Activated CD8-positive, alpha-beta T cell treated with anti-CD3 and anti-CD28 coated beads, Interleukin-2, amount 10 ng/mL, durations not matched to agents 7 days and 5 days (primary cell): ENCODE measurements around the gene CLDN5. TPM values are rescaled to one million over a fixed set of nuclear protein-coding genes. Genes with fewer than 3 reads are reported as not detected.

ENCODE experiments used
- ATAC-seq: fragments of 150-1000 bp; cut with Tn5 transposase; one replicate; pipeline ENCODE4 v1.10.0; 2021; ENCODE audit warnings: moderate library complexity
- CTCF ChIA-PET: fragments of 350-600 bp; sonication (Branson Sonifier 250); formaldehyde crosslinking; loops from one replicate; lab custom pipeline; 2021; ENCODE audit warnings: antibody characterized with exemption; lab: Charles Lee
- POLR2A ChIA-PET: fragments of 350-600 bp; sonication (Branson Sonifier 250); formaldehyde crosslinking; loops from one replicate; lab custom pipeline; 2021; ENCODE audit warnings: antibody characterized with exemption; lab: Charles Lee
- DNase-seq: peaks from one replicate; pipeline ENCODE4 v3.0.0-alpha.2; 2020
- H3K27ac Mint-ChIP-seq: one replicate; pipeline ENCODE4 v1.8.0; 2021; ENCODE audit warnings: mild to moderate bottlenecking, mixed read lengths
- H3K27me3 Mint-ChIP-seq: one replicate; pipeline ENCODE4 v1.8.0; 2021; ENCODE audit warnings: low read depth, mixed read lengths
- H3K36me3 Mint-ChIP-seq: one replicate; pipeline ENCODE4 v1.8.0; 2021; ENCODE audit warnings: low read depth, mixed read lengths
- H3K4me1 Mint-ChIP-seq: one replicate; pipeline ENCODE4 v1.8.0; 2021; ENCODE audit warnings: low read depth, mixed read lengths
- H3K4me3 Mint-ChIP-seq: one replicate; pipeline ENCODE4 v1.8.0; 2021; ENCODE audit warnings: mild to moderate bottlenecking, mixed read lengths
- H3K9me3 Mint-ChIP-seq: one replicate; pipeline ENCODE4 v1.8.0; 2022; ENCODE audit warnings: mixed read lengths; ENCODE audit not compliant: insufficient read depth
- total RNA-seq, 2 experiments: library from RNA; stranded (reverse); gene quantifications; one replicate each; pipeline ENCODE4 v1.2.3, GENCODE V29; 2021

The CLDN5 gene
- total RNA-seq, 2 experiments from 2014 or later: not detected

DNA sequence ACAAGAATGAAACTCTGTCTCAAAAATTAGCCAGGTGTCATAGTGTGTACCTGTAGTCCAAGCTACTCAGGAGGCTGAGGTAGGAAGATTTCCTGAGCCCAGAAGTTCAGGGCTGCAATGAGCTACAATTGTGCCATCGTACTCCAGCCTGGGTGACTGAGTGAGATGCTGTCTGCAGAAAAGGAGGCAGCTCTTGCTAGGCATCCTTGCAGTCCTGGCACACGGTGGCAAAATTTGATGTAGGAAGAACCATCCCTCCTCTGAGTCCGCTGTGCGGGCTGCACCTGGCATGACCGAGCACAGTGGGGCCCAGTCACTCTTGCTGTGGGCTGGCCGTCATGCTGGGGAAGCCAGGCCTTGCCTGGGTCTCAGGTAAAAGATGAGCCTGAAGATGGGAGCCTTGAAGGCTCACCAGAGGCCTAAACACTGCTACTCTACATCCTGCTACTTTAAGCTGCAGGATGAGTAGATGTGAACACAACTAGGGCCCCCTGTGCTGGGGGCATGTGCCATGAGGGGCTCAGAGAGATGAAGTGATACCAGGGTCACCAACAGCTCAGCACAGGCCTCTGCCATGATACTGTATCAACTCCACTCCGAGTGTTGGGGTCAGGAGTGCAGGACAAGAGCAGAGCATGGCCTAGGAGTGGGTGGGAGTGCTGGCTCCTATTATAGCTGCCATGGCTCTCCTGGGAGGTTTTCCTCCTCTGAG, 25.9 kb downstream of the CLDN5 start:
- CTCF ChIA-PET: interaction anchor here (2.1 kb wide), 1 partner anchor 132 kb away, joined by 8 read pairs; no protein-coding TSS in a partner anchor

DNA sequence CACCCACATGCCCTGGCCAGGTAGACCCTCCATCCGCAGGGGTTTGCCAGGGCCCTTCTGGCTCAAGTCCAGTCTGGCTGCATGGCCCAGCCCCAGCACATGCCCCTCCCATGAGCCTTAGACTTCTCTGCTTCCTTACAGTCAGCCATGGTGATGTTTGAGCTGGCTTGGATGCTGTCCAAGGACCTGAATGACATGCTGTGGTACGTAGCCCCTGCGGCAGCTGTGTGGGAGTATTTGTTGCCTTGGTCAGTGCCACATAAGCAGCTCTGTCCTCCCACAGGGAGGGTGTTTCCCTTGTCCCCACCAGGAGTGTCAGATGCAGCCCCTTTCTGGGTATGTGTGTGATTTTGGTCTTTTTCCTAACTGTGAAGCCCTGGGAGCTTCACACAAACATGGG, 27.0 kb downstream of the CLDN5 start:
- peaks cover 4% of the 10 kb centered on the region for H3K4me1 Mint-ChIP-seq
- no peak overlapping the region for H3K4me3 Mint-ChIP-seq
- ChIA-PET POLR2A (interaction anchor here (1.0 kb wide), 1 partner anchor 17 kb away, joined by 4 read pairs; no protein-coding TSS in a partner anchor), CTCF (interaction anchor here (1.0 to 2.1 kb wide), 2 partner anchors 12 to 133 kb away, joined by 3 to 8 read pairs; no protein-coding TSS in a partner anchor)
- no peaks in the 10 kb centered on the region for H3K9me3 Mint-ChIP-seq
- no peak overlapping the region for H3K27ac Mint-ChIP-seq
- no peaks in the 10 kb centered on the region for H3K27me3 Mint-ChIP-seq
- H3K36me3 Mint-ChIP-seq: peaks cover 46% of the 10 kb centered on the region
- ATAC-seq (no peak), DNase-seq (no peak)

More for the DNA sequence above, 25.9 kb downstream of the CLDN5 start:
- H3K4me3 Mint-ChIP-seq: no peak overlapping the region
- no peaks in the 10 kb centered on the region for H3K9me3 Mint-ChIP-seq
- ATAC-seq (no peak), DNase-seq (no peak)
- H3K27ac Mint-ChIP-seq: no peak overlapping the region
- POLR2A ChIA-PET: interaction anchor here (0.6 kb wide), 1 partner anchor 51 kb away, joined by 3 read pairs; no protein-coding TSS in a partner anchor
- H3K36me3 Mint-ChIP-seq: peaks cover 45% of the 10 kb centered on the region
- H3K4me1 Mint-ChIP-seq: peaks cover 2% of the 10 kb centered on the region
- H3K27me3 Mint-ChIP-seq: no peaks in the 10 kb centered on the region

DNA sequence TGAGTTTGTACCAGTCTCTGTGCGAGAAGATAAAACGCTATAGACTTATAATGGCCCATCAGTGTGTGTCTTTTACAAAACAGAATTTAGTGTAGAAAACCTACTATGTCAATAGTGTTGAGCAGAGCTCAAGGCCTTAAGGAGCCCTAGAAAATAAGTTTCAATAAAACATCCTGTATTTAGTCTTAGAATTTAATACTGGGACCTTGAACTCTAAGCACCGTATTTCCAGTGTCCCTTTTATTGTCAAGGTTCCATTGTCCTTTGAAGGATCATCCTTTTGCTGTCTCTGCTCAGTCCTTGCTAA, 27.9 kb downstream of the CLDN5 start:
- Mint-ChIP-seq H3K9me3 (no peaks in the 10 kb centered on the region), H3K4me1 (peaks cover 7% of the 10 kb centered on the region), H3K4me3 (no peak overlapping the region), H3K36me3 (peaks cover 45% of the 10 kb centered on the region), H3K27me3 (no peaks in the 10 kb centered on the region), H3K27ac (no peak overlapping the region)
- ATAC-seq (no peak), DNase-seq (no peak)
- ChIA-PET POLR2A (interaction anchor here (1.1 kb wide), 1 partner anchor 17 kb away, joined by 3 read pairs; the partner anchor contains the start of gene CDC45), CTCF (interaction anchor here (0.6 to 1.7 kb wide), 5 partner anchors 10 to 279 kb away, joined by 3 to 18 read pairs (median 3); no protein-coding TSS in a partner anchor)

DNA sequence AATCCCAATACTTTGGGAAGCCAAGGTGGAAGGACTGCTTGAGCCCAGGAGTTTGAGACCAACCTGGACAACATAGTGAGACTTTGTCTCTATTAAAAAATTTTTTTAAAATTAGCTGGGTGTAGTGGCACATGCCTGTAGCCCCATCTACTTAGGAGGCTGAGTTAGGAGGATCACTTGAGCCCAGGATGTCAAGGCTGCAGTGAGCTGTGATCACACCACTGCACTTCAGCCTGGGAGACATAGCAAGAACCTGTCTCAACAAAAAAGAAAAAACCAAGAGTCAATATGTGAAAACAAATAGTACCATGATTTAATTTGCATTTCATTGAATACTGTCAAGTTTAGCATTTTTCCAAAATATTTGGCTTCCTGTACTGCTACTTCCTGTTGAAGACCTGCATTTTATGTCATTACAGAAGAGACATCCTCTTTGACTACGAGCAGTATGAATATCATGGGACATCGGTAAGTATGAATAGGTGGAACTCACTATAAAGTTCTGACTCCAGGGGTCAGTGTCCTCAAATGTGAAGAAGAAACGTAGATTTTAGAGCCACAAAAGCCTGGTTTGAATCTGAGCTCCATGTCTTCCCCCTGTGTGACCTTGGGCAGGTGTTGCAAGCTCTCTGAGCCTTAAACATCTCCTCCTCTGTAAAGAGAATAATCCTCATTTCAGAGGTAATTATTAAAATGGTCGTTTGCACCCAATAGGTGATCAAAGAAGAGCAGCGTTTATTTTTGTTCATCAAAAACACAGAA, 28.5 kb downstream of the CLDN5 start:
- Mint-ChIP-seq H3K4me3 (no peak overlapping the region), H3K27me3 (no peaks in the 10 kb centered on the region), H3K4me1 (peaks cover 7% of the 10 kb centered on the region), H3K36me3 (peaks cover 45% of the 10 kb centered on the region), H3K27ac (no peak overlapping the region), H3K9me3 (no peaks in the 10 kb centered on the region)
- DNase-seq (no peak), ATAC-seq (no peak)
- ChIA-PET CTCF (interaction anchor here (0.6 to 1.7 kb wide), 5 partner anchors 10 to 278 kb away, joined by 3 to 18 read pairs (median 3); no protein-coding TSS in a partner anchor), POLR2A (interaction anchor here (1.1 kb wide), 1 partner anchor 16 kb away, joined by 3 read pairs; the partner anchor contains the start of gene CDC45)

DNA sequence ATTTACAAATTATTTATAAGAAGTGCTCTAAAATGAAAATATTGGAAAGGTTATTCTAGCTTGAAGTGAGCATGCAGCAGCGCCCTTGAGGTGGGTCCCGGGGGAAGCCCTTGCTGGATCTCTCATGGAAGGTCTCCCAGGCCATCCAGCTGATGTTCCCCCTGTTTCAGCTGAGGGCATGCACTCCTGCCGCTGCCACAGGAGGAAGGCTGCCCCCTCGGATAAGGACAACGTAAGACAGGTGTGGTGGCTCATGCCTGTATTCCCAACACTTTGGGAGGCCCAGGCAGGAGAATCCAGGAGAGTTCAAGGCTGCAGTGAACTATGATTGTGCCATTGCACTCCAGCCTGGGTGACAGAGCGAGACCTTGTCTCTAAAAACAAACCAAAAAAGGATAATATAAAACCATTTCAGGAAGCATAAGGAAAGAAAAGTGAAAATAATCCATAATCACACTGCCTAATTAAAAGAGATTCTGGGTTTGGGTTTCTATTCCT, 29.5 kb downstream of the CLDN5 start:
- no peak overlapping the region for H3K4me3 Mint-ChIP-seq
- ChIA-PET CTCF (interaction anchor here (0.7 kb wide), 1 partner anchor 18 kb away, joined by 3 read pairs; no protein-coding TSS in a partner anchor), POLR2A (no interaction called here)
- H3K27ac Mint-ChIP-seq: no peak overlapping the region
- ATAC-seq (no peak), DNase-seq (no peak)
- H3K27me3 Mint-ChIP-seq: no peaks in the 10 kb centered on the region
- no peaks in the 10 kb centered on the region for H3K9me3 Mint-ChIP-seq
- H3K4me1 Mint-ChIP-seq: peaks cover 9% of the 10 kb centered on the region
- peaks cover 45% of the 10 kb centered on the region for H3K36me3 Mint-ChIP-seq

DNA sequence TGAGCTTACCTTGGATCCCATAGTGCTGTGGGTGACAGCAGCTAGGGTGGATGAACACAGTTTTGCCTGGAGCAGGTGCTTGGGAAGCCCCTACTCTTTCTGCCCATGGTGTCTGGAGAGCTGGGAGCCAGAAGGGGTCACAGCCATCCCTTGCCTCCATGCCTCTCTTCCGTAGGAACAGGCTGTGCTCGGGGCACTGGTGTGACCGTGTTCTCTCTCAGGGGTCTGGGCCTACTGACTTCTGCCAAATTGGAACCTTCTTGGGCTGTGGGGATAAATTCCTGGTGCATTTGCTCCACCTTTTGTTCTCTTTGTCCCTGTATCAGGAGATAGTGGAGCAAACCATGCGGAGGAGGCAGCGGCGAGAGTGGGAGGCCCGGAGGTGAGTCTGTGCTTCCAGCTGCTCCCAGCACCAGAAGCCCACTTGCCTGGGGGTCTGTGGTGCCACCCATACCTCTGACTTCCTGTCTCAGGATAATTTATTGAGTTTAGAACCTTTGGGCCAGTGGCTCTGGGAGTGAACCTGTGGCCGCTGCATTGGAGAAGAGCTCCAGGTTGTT, 30.1 kb downstream of the CLDN5 start:
- ATAC-seq (no peak), DNase-seq (no peak)
- ChIA-PET POLR2A (no interaction called here), CTCF (interaction anchor here (0.7 to 1.4 kb wide), 2 partner anchors 17 to 136 kb away, joined by 3 to 6 read pairs; no protein-coding TSS in a partner anchor)
- peaks cover 9% of the 10 kb centered on the region for H3K4me1 Mint-ChIP-seq
- H3K27me3 Mint-ChIP-seq: no peaks in the 10 kb centered on the region
- no peak overlapping the region for H3K4me3 Mint-ChIP-seq
- no peaks in the 10 kb centered on the region for H3K9me3 Mint-ChIP-seq
- H3K27ac Mint-ChIP-seq: no peak overlapping the region
- H3K36me3 Mint-ChIP-seq: peaks cover 46% of the 10 kb centered on the region

DNA sequence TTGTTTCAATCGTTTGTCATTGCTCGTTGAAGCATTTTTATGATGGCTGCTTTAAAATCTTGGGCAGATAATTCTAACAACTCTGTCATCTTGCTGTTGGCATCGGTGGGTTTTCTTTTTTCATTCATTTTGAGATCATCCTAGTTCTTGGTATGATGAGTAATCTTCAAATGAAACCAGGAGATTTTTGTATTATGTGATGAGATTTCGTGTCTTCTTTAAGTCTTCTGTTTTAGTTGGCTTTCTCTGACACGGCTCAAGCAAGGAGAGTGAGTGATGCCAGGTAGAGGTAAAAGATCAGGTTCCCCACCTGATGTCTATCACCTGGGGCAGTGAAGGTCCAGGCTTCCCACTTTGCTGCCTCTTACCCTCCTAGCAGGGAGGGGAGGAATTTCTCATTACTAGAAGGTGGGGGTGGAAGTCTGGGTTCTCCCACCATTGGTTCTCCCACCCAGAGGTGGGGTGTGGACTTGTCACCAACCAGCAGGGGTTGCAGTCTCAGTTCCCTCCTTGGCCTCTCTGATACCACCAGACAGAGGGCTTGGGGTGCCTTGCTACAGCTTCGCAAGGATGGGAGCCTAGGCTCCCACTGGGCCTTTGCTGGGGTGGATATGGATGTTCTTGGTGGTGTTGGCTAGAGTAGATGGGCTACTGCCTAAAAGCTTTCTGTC, 31.6 kb downstream of the CLDN5 start:
- no peaks in the 10 kb centered on the region for H3K9me3 Mint-ChIP-seq
- ATAC-seq (no peak), DNase-seq (no peak)
- H3K4me3 Mint-ChIP-seq: no peak overlapping the region
- ChIA-PET CTCF (interaction anchor here (1.4 kb wide), 1 partner anchor 138 kb away, joined by 6 read pairs; no protein-coding TSS in a partner anchor), POLR2A (no interaction called here)
- H3K4me1 Mint-ChIP-seq: peaks cover 9% of the 10 kb centered on the region
- peaks cover 54% of the 10 kb centered on the region for H3K36me3 Mint-ChIP-seq
- H3K27ac Mint-ChIP-seq: no peak overlapping the region
- no peaks in the 10 kb centered on the region for H3K27me3 Mint-ChIP-seq

DNA sequence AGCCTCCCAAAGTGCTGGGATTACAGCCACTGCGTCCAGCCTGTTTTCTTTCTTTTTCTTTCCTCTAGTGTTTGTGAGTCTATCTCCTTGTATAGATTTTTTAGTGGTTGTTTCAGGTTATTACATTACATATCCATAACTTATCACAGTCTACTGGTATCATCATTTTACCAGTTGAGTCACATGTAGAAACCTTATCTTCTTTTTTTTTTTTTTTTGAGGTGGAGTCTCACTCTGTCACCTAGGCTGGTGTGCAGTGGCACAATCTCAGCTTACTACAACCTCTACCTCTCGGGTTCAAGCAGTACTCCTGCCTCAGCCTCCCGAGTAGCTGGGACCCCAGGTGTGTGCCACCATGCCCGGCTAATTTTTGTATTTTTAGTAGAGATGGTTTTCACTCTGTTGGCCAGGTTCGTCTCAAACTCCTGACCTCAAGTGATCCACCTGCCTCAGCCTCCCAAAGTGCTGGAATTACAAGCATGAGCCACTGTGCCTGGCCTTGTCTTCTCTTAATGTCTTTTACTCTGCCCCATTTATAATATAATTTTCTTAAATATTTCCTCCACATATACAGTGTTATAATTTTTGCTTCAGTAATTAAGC, 33.5 kb downstream of the CLDN5 start:
- H3K4me3 Mint-ChIP-seq: no peak overlapping the region
- peaks cover 9% of the 10 kb centered on the region for H3K4me1 Mint-ChIP-seq
- no peaks in the 10 kb centered on the region for H3K27me3 Mint-ChIP-seq
- ChIA-PET POLR2A (no interaction called here), CTCF (interaction anchor here (1.1 to 1.8 kb wide), 2 partner anchors 139 to 142 kb away, joined by 3 to 9 read pairs; no protein-coding TSS in a partner anchor)
- H3K36me3 Mint-ChIP-seq: peaks cover 47% of the 10 kb centered on the region
- no peaks in the 10 kb centered on the region for H3K9me3 Mint-ChIP-seq
- H3K27ac Mint-ChIP-seq: no peak overlapping the region
- no peak for DNase-seq
- no peak for ATAC-seq

DNA sequence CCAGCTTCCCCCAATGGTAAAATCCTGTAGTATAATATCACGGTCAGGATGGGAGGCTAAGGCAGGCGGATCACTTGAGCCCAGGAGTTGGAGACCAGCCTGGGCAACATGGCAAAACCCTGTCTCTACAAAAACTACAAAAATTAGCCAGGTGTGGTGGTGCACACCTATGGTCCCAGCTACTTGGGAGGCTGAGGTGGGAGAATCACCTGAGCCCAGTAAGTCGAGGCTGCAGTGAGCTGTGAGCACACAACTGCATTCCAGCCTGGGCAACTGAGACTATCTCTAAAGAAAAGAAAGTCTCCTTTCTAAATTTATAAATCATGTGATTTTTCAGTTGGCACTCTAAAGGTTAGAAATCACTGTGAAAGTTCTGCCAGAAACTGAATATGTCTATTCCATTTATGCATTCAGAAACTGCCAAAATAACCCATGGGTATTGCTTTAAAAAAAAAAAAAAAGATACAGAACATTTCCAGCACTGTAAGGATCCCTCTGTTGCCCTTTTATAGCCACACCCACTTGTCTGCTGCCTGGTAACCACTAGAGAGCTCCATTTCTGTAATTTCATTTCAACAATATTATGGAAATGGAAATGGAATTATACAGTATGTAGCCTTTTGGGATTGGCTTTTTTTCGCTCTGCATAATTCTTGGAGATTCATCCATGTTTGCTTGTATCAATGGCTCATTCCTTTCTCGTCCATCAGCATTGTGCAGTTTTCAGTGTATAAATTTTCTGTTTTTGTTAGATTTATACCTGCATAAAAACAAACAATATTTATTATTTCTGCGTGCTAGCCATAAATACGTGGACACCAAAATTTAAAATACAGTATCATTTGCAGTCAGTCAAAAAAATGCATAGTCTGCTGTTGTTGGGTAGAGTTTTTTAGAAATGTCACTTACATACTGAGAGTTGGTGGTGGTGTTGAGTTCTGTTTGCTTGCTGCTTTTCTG, 35.0 kb downstream of the CLDN5 start:
- peaks cover 54% of the 10 kb centered on the region for H3K36me3 Mint-ChIP-seq
- no peaks in the 10 kb centered on the region for H3K9me3 Mint-ChIP-seq
- no peak overlapping the region for H3K27ac Mint-ChIP-seq
- DNase-seq (no peak), ATAC-seq (no peak)
- CTCF ChIA-PET: interaction anchor here (1.1 to 1.8 kb wide), 2 partner anchors 9 to 141 kb away, joined by 5 to 9 read pairs; partner anchors contain the start of gene CDC45
- POLR2A ChIA-PET: interaction anchor here (1.1 kb wide), 1 partner anchor 9 kb away, joined by 5 read pairs; the partner anchor contains the start of gene CDC45
- no peak overlapping the region for H3K4me3 Mint-ChIP-seq
- H3K27me3 Mint-ChIP-seq: no peaks in the 10 kb centered on the region
- peaks cover 11% of the 10 kb centered on the region for H3K4me1 Mint-ChIP-seq

DNA sequence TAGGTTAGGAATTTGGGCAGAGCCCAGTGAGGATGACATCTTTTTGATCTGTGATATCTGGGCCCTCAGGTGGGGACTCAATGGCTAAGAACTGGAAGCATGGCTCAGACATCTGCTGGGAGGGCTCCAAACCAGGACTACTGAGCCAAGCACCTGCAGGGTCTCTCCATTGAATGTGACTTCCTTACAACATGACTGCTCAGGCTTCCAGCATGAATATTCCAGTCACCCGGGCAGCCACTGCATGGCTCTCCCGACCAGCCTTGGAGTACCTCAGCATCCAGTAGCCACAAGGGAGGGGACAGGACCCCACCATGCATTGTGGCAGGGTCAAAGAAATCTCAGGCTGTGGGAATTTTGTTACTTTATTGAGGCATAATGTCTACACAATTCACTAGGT, 35.9 kb downstream of the CLDN5 start:
- ChIA-PET CTCF (no interaction called here), POLR2A (no interaction called here)
- H3K36me3 Mint-ChIP-seq: peaks cover 56% of the 10 kb centered on the region
- no peaks in the 10 kb centered on the region for H3K27me3 Mint-ChIP-seq
- no peak for DNase-seq
- ATAC-seq: no peak
- H3K27ac Mint-ChIP-seq: no peak overlapping the region
- no peaks in the 10 kb centered on the region for H3K9me3 Mint-ChIP-seq
- peaks cover 11% of the 10 kb centered on the region for H3K4me1 Mint-ChIP-seq
- no peak overlapping the region for H3K4me3 Mint-ChIP-seq
